BJ (cell line): ENCODE data around the gene MAP4K1. TPM values are rescaled to one million over a fixed set of nuclear protein-coding genes. Genes with fewer than 3 reads are reported as not detected.

ENCODE experiments used
- CTCF ChIA-PET: fragments of 350-600 bp; formaldehyde crosslinking; extraction: SDS; loops from one replicate; lab custom pipeline; 2021; ENCODE audit warnings: antibody characterized with exemption, inconsistent platforms; lab: Yijun Ruan, JAX
- POLR2A ChIA-PET: fragments of 300-600 bp; sonication (Branson Sonifier 250); formaldehyde crosslinking; extraction: SDS; loops from one replicate; lab custom pipeline; 2021; ENCODE audit warnings: antibody characterized with exemption; lab: Charles Lee
- DNase-seq: peaks from one replicate; pipeline ENCODE4 v3.0.0-alpha.2; 2011; ENCODE audit warnings: low read depth
- H3K27me3 ChIP-seq: 2 replicates; pipeline ENCODE4 v1.6.0; 2011; ENCODE audit warnings: low read length; ENCODE audit not compliant: control insufficient read depth, insufficient read depth
- H3K36me3 ChIP-seq: 2 replicates; pipeline ENCODE4 v1.5.1; 2011; ENCODE audit warnings: low read length; ENCODE audit not compliant: control insufficient read depth, insufficient read depth
- H3K4me3 ChIP-seq: 2 replicates; pipeline ENCODE4 v1.5.1; 2011; ENCODE audit warnings: low read depth, mild to moderate bottlenecking, control low read depth, low read length
- CTCF ChIP-seq: IDR thresholded peaks from 2 replicates; pipeline ENCODE4 v1.5.1; 2011; ENCODE audit warnings: low read depth, mild to moderate bottlenecking, control low read depth, inconsistent platforms, low read length, moderate library complexity; ENCODE audit not compliant: insufficient read depth
- polyA plus RNA-seq: library from polyadenylated mRNA; depleted of rRNA; stranded (reverse); fragments of >200 nt; gene quantifications from 2 replicates; pipeline ENCODE4 v1.2.3, GENCODE V29; 2011

Gene MAP4K1
- polyA plus RNA-seq, 1 experiment, result 0.25 TPM

- DNase-seq, result no peak
- ChIA-PET POLR2A (no interaction called here), CTCF (interaction anchor here (0.9 to 6.1 kb wide), 3 partner anchors 6 to 239 kb away, joined by 3 to 49 read pairs (median 5); partner anchors contain the start of gene FAM98C)
- H3K4me3 ChIP-seq, result no peak overlapping the region
- TF ChIP-seq CTCF, result no peak
- no peaks in the 10 kb centered on the region for H3K27me3 ChIP-seq
- H3K36me3 ChIP-seq, result no peaks in the 10 kb centered on the region
Observed at GRCh38 chr19:38642176-38642575, 24.4 kb upstream of the MAP4K1 start.

GRCh38 chr19:38640368-38640767, 22.6 kb upstream of the MAP4K1 start:
- no peaks in the 10 kb centered on the region for H3K27me3 ChIP-seq
- POLR2A ChIA-PET, result no interaction called here
- no peak overlapping the region for H3K4me3 ChIP-seq
- no peak for TF ChIP-seq CTCF
- no peak for DNase-seq
- CTCF ChIA-PET, result interaction anchor here (0.6 kb wide), 1 partner anchor 379 kb away, joined by 3 read pairs; no protein-coding TSS in a partner anchor
- peaks cover 4% of the 10 kb centered on the region; the same call in 1 of the 2 replicates for H3K36me3 ChIP-seq

- H3K4me3 ChIP-seq, result no peak overlapping the region
- no peaks in the 10 kb centered on the region for H3K27me3 ChIP-seq
- CTCF ChIA-PET, result interaction anchor here (0.7 to 1.0 kb wide), 2 partner anchors 10 to 237 kb away, joined by 3 to 5 read pairs; partner anchors contain the start of gene FAM98C
- TF ChIP-seq CTCF, result no peak
- no peak for DNase-seq
- peaks cover 8% of the 10 kb centered on the region for H3K36me3 ChIP-seq
- POLR2A ChIA-PET, result no interaction called here
Observed at GRCh38 chr19:38639679-38640078, 21.9 kb upstream of the MAP4K1 start.

- no peak overlapping the region for H3K4me3 ChIP-seq
- TF ChIP-seq CTCF, result no peak
- no peaks in the 10 kb centered on the region for H3K27me3 ChIP-seq
- ChIA-PET CTCF (interaction anchor here (1.0 to 6.8 kb wide), 4 partner anchors 9 to 235 kb away, joined by 3 to 47 read pairs (median 3); partner anchors contain the start of genes ACTN4 and FAM98C), POLR2A (no interaction called here)
- H3K36me3 ChIP-seq, result peaks cover 8% of the 10 kb centered on the region
- DNase-seq, result no peak
Observed at GRCh38 chr19:38638461-38638860, 20.7 kb upstream of the MAP4K1 start.

- H3K36me3 ChIP-seq, result peaks cover 13% of the 10 kb centered on the region
- H3K27me3 ChIP-seq, result no peaks in the 10 kb centered on the region
- DNase-seq, result no peak
- no peak for TF ChIP-seq CTCF
- POLR2A ChIA-PET, result no interaction called here
- CTCF ChIA-PET, result interaction anchor here (0.6 to 6.8 kb wide), 22 partner anchors 8 to 296 kb away, joined by 3 to 49 read pairs (median 4); partner anchors contain the start of genes ACTN4, EIF3K, FAM98C and MAP4K1
- H3K4me3 ChIP-seq, result no peak overlapping the region
Observed at GRCh38 chr19:38635483-38636399, 18.0 kb upstream of the MAP4K1 start.
